SU-DHL-6 (cell line): ENCODE data around the gene IFNL4.

Experiments used
- EZH2phosphoT487 ChIP-seq: fragments of 200-600 bp; sonication (generic), shearing (Covaris generic); conservative IDR thresholded peaks from 2 replicates; pipeline ENCODE4 v1.6.1; 2018; ENCODE audit warnings: mild to moderate bottlenecking, antibody characterized with exemption, low read length, moderate library complexity, mixed read lengths
- TF ChIP-seq, protein P1 (sequence below): fragments of 200-600 bp; sonication (generic); IDR thresholded peaks from one replicate; pipeline ENCODE4 v1.5.1; 2017; ENCODE audit warnings: antibody characterized with exemption, mild to moderate bottlenecking, low read length, moderate library complexity; ENCODE audit not compliant: insufficient read depth, poor library complexity, severe bottlenecking

DNA sequence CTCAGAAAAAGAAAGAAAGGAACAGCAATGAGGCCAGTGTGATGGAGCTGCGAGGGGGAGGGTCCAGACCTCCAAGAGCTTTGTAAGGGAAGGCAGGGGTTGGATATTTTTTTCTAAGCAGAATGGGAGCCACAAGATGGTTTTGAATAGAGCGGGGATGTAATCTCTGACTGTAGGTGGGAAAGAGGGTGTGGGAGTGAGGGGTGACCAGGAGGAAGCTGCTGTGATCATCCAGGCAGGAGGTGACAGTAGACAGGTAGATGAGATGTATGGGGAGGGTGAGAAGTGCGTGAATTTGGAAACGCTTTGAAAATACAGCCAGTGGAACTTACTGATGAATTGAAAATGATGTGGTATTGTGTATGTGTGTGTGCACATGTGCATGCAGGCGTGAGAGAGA is 26.9 kb upstream of the IFNL4 start:
- TF ChIP-seq, protein P1, sequence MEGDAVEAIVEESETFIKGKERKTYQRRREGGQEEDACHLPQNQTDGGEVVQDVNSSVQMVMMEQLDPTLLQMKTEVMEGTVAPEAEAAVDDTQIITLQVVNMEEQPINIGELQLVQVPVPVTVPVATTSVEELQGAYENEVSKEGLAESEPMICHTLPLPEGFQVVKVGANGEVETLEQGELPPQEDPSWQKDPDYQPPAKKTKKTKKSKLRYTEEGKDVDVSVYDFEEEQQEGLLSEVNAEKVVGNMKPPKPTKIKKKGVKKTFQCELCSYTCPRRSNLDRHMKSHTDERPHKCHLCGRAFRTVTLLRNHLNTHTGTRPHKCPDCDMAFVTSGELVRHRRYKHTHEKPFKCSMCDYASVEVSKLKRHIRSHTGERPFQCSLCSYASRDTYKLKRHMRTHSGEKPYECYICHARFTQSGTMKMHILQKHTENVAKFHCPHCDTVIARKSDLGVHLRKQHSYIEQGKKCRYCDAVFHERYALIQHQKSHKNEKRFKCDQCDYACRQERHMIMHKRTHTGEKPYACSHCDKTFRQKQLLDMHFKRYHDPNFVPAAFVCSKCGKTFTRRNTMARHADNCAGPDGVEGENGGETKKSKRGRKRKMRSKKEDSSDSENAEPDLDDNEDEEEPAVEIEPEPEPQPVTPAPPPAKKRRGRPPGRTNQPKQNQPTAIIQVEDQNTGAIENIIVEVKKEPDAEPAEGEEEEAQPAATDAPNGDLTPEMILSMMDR: no peak
- no peak for TF ChIP-seq EZH2phosphoT487
